NT2/D1 (cell line): ENCODE measurements around the gene MIPEP.

Experiments used
- SUZ12 ChIP-seq: IDR thresholded peaks from 2 replicates; pipeline ENCODE4 v1.6.1; 2011; ENCODE audit not compliant: insufficient read length, insufficient read depth; ENCODE audit errors: extremely low read depth
- ZNF274 ChIP-seq: IDR thresholded peaks from 2 replicates; pipeline ENCODE4 v1.6.1; 2011; ENCODE audit warnings: mild to moderate bottlenecking, low read depth, low read length

GRCh38 chr13:23921451-23921888 is 32.3 kb upstream of the MIPEP start:
- TF ChIP-seq ZNF274 = no peak
- TF ChIP-seq SUZ12 = no peak
